H1 (cell line): ENCODE results near the gene FMO5. TPM values are rescaled to one million over a fixed set of nuclear protein-coding genes. Genes with fewer than 3 reads are reported as not detected.

Experiments used
- CTCF ChIA-PET: fragments of 300-600 bp; sonication (Branson Sonifier 250); formaldehyde crosslinking; loops from one replicate; lab custom pipeline; 2021; ENCODE audit not compliant: partially characterized antibody; lab: Charles Lee
- POLR2A ChIA-PET: fragments of 300-600 bp; sonication (Branson Sonifier 250); formaldehyde crosslinking; loops from one replicate; lab custom pipeline; 2021; ENCODE audit warnings: inconsistent platforms; ENCODE audit not compliant: partially characterized antibody; lab: Charles Lee
- DNase-seq, 2 experiments: peaks; one replicate each; pipeline versions ENCODE4 v3.0.0 to v3.0.0-alpha.2; 2010 to 2022; ENCODE audit warnings: low spot score in 2 of 2, low read depth in 1 of 2, mixed read lengths in 1 of 2
- FAIRE-seq: peaks from 2 replicates; lab custom pipeline; 2011; peaks lifted over from hg19 to GRCh38; lab: Jason Lieb, UNC
- H2AFZ ChIP-seq: 2 replicates; pipeline ENCODE4 v1.8.1; 2012; ENCODE audit warnings: low read length, inconsistent platforms
- H2AK5ac ChIP-seq: 2 replicates; pipeline ENCODE4 v1.6.1; 2013; ENCODE audit warnings: low read depth, low read length
- H2BK120ac ChIP-seq: replicated peaks from 2 replicates; pipeline ENCODE3; 2013; ENCODE audit warnings: low read depth, low read length, inconsistent platforms
- H2BK12ac ChIP-seq: 2 replicates; pipeline ENCODE4 v1.6.1; 2013; ENCODE audit warnings: low read depth, low read length
- H2BK15ac ChIP-seq: 2 replicates; pipeline ENCODE4 v1.6.1; 2013; ENCODE audit warnings: low read length
- H2BK20ac ChIP-seq: 2 replicates; pipeline ENCODE4 v1.6.1; 2013; ENCODE audit warnings: low read length
- H2BK5ac ChIP-seq: 2 replicates; pipeline ENCODE4 v1.6.1; 2013; ENCODE audit warnings: low read depth, low read length
- H3K14ac ChIP-seq: 2 replicates; pipeline ENCODE4 v1.6.1; 2013; ENCODE audit warnings: inconsistent platforms; ENCODE audit not compliant: insufficient read length
- H3K18ac ChIP-seq: 2 replicates; pipeline ENCODE4 v1.6.1; 2013; ENCODE audit warnings: low read length; ENCODE audit errors: extremely low read depth
- H3K23ac ChIP-seq: 2 replicates; pipeline ENCODE4 v1.6.1; 2013; ENCODE audit warnings: inconsistent platforms; ENCODE audit not compliant: insufficient read length
- H3K23me2 ChIP-seq: 2 replicates; pipeline ENCODE4 v1.6.1; 2013; ENCODE audit warnings: low read depth, low read length
- H3K27ac ChIP-seq: 2 replicates; pipeline ENCODE4 v1.6.1; 2011; ENCODE audit warnings: low read depth, low read length, inconsistent platforms
- H3K27me3 ChIP-seq, 4 experiments: replicated peaks in 1 of 4; 1 replicate in 1 of 4; 2 replicates in 3 of 4; pipeline versions ENCODE4 v1.6.1 to v1.8.1; 2011 to 2013; ENCODE audit warnings: low read length in 3 of 4, mild to moderate bottlenecking in 3 of 4, inconsistent platforms in 2 of 4, mixed read lengths in 2 of 4, moderate library complexity in 1 of 4; ENCODE audit not compliant: control insufficient read depth in 3 of 4, insufficient read depth in 3 of 4; ENCODE audit errors: extremely low read depth in 1 of 4
- H3K36me3 ChIP-seq, 4 experiments: 2 replicates each; pipeline versions ENCODE4 v1.6.1 to v1.8.1; 2011 to 2013; ENCODE audit warnings: mild to moderate bottlenecking in 4 of 4, low read length in 3 of 4, moderate library complexity in 2 of 4, control low read depth in 1 of 4, inconsistent platforms in 1 of 4; ENCODE audit not compliant: insufficient read depth in 4 of 4, control insufficient read depth in 2 of 4
- H3K4ac ChIP-seq: replicated peaks from 2 replicates; pipeline ENCODE3; 2013; ENCODE audit warnings: low read length, low read depth, mixed read lengths, inconsistent platforms; ENCODE audit not compliant: insufficient read length
- H3K4me1 ChIP-seq, 4 experiments: replicated peaks in 1 of 4; 1 replicate in 1 of 4; 2 replicates in 3 of 4; pipeline versions ENCODE4 v1.6.1 to v1.8.1; 2011 to 2013; ENCODE audit warnings: low read length in 3 of 4, inconsistent platforms in 2 of 4, mixed read lengths in 1 of 4; ENCODE audit not compliant: insufficient read depth in 4 of 4, control insufficient read depth in 3 of 4
- H3K4me2 ChIP-seq, 2 experiments: 2 replicates each; pipeline versions ENCODE4 v1.6.1 to v1.8.1; 2011 to 2013; ENCODE audit warnings: low read depth in 2 of 2, low read length in 2 of 2, control low read depth in 1 of 2, inconsistent platforms in 1 of 2, mild to moderate bottlenecking in 1 of 2; ENCODE audit not compliant: insufficient read depth in 1 of 2
- H3K4me3 ChIP-seq, 4 experiments: fragments of 200-600, 300-600 bp in 1 of 4; sonication (generic), shearing (Covaris generic), sonication (Bioruptor Twin) in 1 of 4; 2 replicates each; pipeline versions ENCODE4 v1.5.1 to v1.8.1; 2011 to 2016; ENCODE audit warnings: low read length in 4 of 4, low read depth in 3 of 4, control low read depth in 2 of 4, inconsistent platforms in 2 of 4, mild to moderate bottlenecking in 2 of 4, mixed read lengths in 1 of 4, moderate library complexity in 1 of 4; ENCODE audit not compliant: insufficient read depth in 2 of 4; ENCODE audit errors: extremely low read depth in 1 of 4
- H3K56ac ChIP-seq: replicated peaks from 2 replicates; pipeline ENCODE3; 2013; ENCODE audit warnings: low read depth, mild to moderate bottlenecking, mixed read lengths, low read length, inconsistent platforms; ENCODE audit not compliant: insufficient read length
- H3K79me1 ChIP-seq: 2 replicates; pipeline ENCODE4 v1.6.1; 2013; ENCODE audit warnings: low read depth, low read length, control low read depth
- H3K79me2 ChIP-seq, 2 experiments: 2 replicates each; pipeline versions ENCODE4 v1.6.1 to v1.8.1; 2012 to 2013; ENCODE audit warnings: low read length in 2 of 2, mild to moderate bottlenecking in 2 of 2, inconsistent platforms in 1 of 2; ENCODE audit not compliant: insufficient read depth in 2 of 2, control insufficient read depth in 1 of 2
- H3K9ac ChIP-seq, 4 experiments: replicated peaks in 1 of 4; 1 replicate in 1 of 4; 2 replicates in 3 of 4; pipeline versions ENCODE4 v1.6.1 to v1.8.1; 2011 to 2013; ENCODE audit warnings: low read depth in 3 of 4, low read length in 3 of 4, control low read depth in 2 of 4, mild to moderate bottlenecking in 2 of 4, moderate library complexity in 2 of 4, inconsistent platforms in 1 of 4; ENCODE audit errors: extremely low read depth in 1 of 4
- H3K9me3 ChIP-seq, 2 experiments: 2 replicates each; pipeline versions ENCODE4 v1.6.1 to v1.8.1; 2012 to 2013; ENCODE audit warnings: mild to moderate bottlenecking in 2 of 2, moderate library complexity in 2 of 2, control low read depth in 1 of 2, inconsistent platforms in 1 of 2, low read depth in 1 of 2, low read length in 1 of 2, mixed read lengths in 1 of 2; ENCODE audit not compliant: insufficient read depth in 2 of 2
- H4K20me1 ChIP-seq, 2 experiments: replicated peaks in 1 of 2; 2 replicates each; pipeline versions ENCODE3 to v1.8.1; 2011 to 2013; ENCODE audit warnings: inconsistent platforms in 2 of 2, low read length in 2 of 2, mild to moderate bottlenecking in 1 of 2; ENCODE audit not compliant: insufficient read depth in 2 of 2, control insufficient read depth in 1 of 2
- H4K5ac ChIP-seq: 2 replicates; pipeline ENCODE4 v1.6.1; 2013; ENCODE audit warnings: low read length, low read depth, mixed read lengths, inconsistent platforms; ENCODE audit not compliant: insufficient read length
- H4K8ac ChIP-seq: 2 replicates; pipeline ENCODE4 v1.8.0; 2013; ENCODE audit warnings: mild to moderate bottlenecking, moderate library complexity, low read length, inconsistent platforms; ENCODE audit not compliant: insufficient read depth; ENCODE audit errors: extremely low read depth
- H4K91ac ChIP-seq: replicated peaks from 2 replicates; pipeline ENCODE3; 2013; ENCODE audit warnings: low read length, mixed read lengths, inconsistent platforms; ENCODE audit not compliant: insufficient read length
- KDM5A ChIP-seq: fragments of 200-600 bp; IDR thresholded peaks from 2 replicates; pipeline ENCODE4 v1.7.1; 2012; ENCODE audit warnings: mild to moderate bottlenecking, low read length, inconsistent platforms, mixed read lengths
- POLR2A ChIP-seq, 2 experiments: IDR thresholded peaks; 1 replicate in 1 of 2; 2 replicates in 1 of 2; pipeline ENCODE4 v1.6.1; 2011; ENCODE audit warnings: low read depth in 2 of 2, low read length in 2 of 2, mild to moderate bottlenecking in 2 of 2; ENCODE audit errors: control extremely low read depth in 1 of 2
- RXRA ChIP-seq: IDR thresholded peaks from 2 replicates; pipeline ENCODE4 v1.6.1; 2011; ENCODE audit warnings: low read depth, mild to moderate bottlenecking, low read length, moderate library complexity; ENCODE audit not compliant: insufficient read depth
- ZNF274 ChIP-seq: IDR thresholded peaks from 2 replicates; pipeline ENCODE4 v1.7.0; 2012; ENCODE audit warnings: low read length, borderline replicate concordance; ENCODE audit errors: extremely low read depth
- WGBS, 2 experiments: shearing (Covaris generic) in 1 of 2; methylation state at CpG; one replicate each; pipeline versions ENCODE4 v1.1.6 to v1.1.7; 2013 to 2015; ENCODE audit warnings: low lambda C conversion rate in 2 of 2, mixed read lengths in 2 of 2, inconsistent platforms in 1 of 2, low coverage in 1 of 2, missing lambda C conversion rate in 1 of 2; ENCODE audit not compliant: insufficient replicate concordance in 2 of 2, insufficient coverage in 1 of 2, insufficient read length in 1 of 2; ENCODE audit errors: extremely low coverage in 1 of 2, missing lambda C conversion rate in 1 of 2; 5-methylcytosine and 5-hydroxymethylcytosine counted together
- polyA plus RNA-seq, 7 experiments: library from polyadenylated mRNA; depleted of rRNA in 3 of 7; stranded (reverse) in 5 of 7; unstranded in 2 of 7; fragments of >200 nt in 5 of 7; fragments of 200-250 nt in 2 of 7; gene quantifications; 1 replicate in 5 of 7; 2 replicates in 1 of 7; 4 replicates in 1 of 7; pipeline versions ENCODE4 v1.2.1 to v1.2.3, GENCODE V29; 2011 to 2013; ENCODE audit warnings: missing spikeins in 2 of 7, mixed read lengths in 2 of 7
- total RNA-seq: library from RNA; stranded (reverse); fragmentation: NEBNext Ultra II Directional; extraction: Animal tissue kit (Norgen Biotek cat#: 25700); gene quantifications from 2 replicates; pipeline ENCODE4 v1.2.1, GENCODE V29; 2021

The FMO5 gene
- total and polyA plus RNA-seq, 2 of the 8 experiments (the other 6 are each of a cell fraction or from before 2014, with no cell fraction given), result 0.27 to 0.34 TPM

DNA sequence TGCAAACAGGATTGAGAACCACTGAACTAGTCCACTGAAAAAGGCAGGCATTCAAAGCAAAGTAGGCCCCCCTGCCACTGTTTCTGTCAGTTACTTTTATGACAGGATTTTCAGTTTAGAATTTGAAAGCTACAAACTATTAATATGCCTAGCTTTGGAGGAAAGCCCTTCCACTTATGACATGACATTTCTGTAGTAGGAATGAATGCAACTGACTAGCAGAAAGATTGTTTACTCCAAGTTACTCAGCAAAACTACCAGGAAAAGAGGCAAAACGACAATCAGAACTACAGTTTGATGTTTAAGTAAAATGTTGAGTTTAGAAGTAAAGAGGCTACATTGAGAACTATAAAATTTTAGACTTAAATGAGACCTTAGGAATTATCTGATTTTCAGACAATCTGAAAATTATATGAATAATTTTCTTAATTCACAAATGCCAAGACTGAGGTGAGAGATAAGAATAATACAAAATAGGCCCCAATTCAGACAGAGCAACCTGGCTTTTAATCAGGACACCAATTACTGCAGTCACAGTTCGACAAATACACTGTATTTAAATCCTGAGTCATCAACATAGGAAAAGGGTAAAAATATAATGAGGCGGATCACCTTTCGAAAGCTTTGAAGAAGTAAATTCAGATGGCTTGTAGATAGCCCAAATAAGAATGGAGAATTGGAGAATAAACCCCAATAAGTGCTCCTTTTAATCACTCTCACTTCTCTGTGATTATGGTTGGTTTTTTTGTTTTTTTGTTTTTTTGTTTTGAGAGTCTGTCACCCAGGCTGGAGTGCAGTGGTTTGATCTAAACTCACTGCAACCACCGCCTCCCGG, 55.1 kb downstream of the FMO5 start:
- H3K4me2 ChIP-seq, result peak overlapping the region; percentile 25 to 94; a peak in 3 of 4 replicates
- 0 out of 2 replicates have a peak, but pooled peaks cover 2% of the 10 kb centered on the region for H3K23me2 ChIP-seq
- no peak overlapping the region for H2BK20ac ChIP-seq
- H3K27me3 ChIP-seq, result no peaks in the 10 kb centered on the region
- H3K9me3 ChIP-seq, result no peaks in the 10 kb centered on the region
- CTCF ChIA-PET, result interaction anchor here (1.1 to 1.2 kb wide), 2 partner anchors 10 to 58 kb away, joined by 3 read pairs; no protein-coding TSS in a partner anchor
- no peak overlapping the region for H2BK5ac ChIP-seq
- no peak overlapping the region for H3K23ac ChIP-seq
- peaks cover 0 to 6% of the 10 kb centered on the region in 2 experiments for H4K20me1 ChIP-seq
- 0 out of 2 replicates have a peak, but pooled peaks cover 2% of the 10 kb centered on the region for H3K79me1 ChIP-seq
- peaks cover 4 to 50% of the 10 kb centered on the region in 2 experiments; a peak in 3 of 4 replicates for H3K79me2 ChIP-seq
- no peak overlapping the region for H3K14ac ChIP-seq
- no peak overlapping the region for H4K5ac ChIP-seq
- DNase-seq, result no peak
- no peak overlapping the region for H2AFZ ChIP-seq
- FAIRE-seq, result no peak
- TF ChIP-seq POLR2A (IDR thresholded peaks at IDR 0.05; ENCODE audit: control extremely low read depth in 1 of 2, low read depth in 2 of 2, low read length in 2 of 2) (no peak), ZNF274 (no peak), RXRA (no peak), KDM5A (no peak)
- H4K8ac ChIP-seq, result no peak overlapping the region
- 79% methylated on average over 6 of the region's 6 CpGs; no CpG with 5 or more reads in 1 of the 2 experiments for WGBS, 2 experiments
- H2BK120ac ChIP-seq, result no peak overlapping the region
- no peak overlapping the region; a peak in 1 of 7 replicates for H3K9ac ChIP-seq
- no peak overlapping the region for H2BK12ac ChIP-seq
- no peak overlapping the region for H3K56ac ChIP-seq
- no peak overlapping the region for H3K27ac ChIP-seq
- H3K4ac ChIP-seq, result no peak overlapping the region
- peaks cover 2 to 12% (median 10%) of the 10 kb centered on the region in 4 experiments; a peak in 4 of 7 replicates for H3K4me1 ChIP-seq
- H3K36me3 ChIP-seq, result peaks cover 0 to 14% (median 12%) of the 10 kb centered on the region in 4 experiments; a peak in 6 of 8 replicates
- H2AK5ac ChIP-seq, result no peak overlapping the region
- H4K91ac ChIP-seq, result no peak overlapping the region
- H3K4me3 ChIP-seq, result peak overlapping the region in 2 of 4 experiments; percentile 4 to 74; a peak in 3 of 8 replicates
- POLR2A ChIA-PET, result interaction anchor here (2.2 to 7.3 kb wide), 2 partner anchors 8 to 85 kb away, joined by 14 to 48 read pairs; no protein-coding TSS in a partner anchor
- H3K18ac ChIP-seq, result no peak overlapping the region
- no peak overlapping the region for H2BK15ac ChIP-seq
